Spinal cord (tissue), 10 donors: ENCODE measurements around the gene ADAMTSL2. TPM values are rescaled to one million over a fixed set of nuclear protein-coding genes. Genes with fewer than 3 reads are reported as not detected.

Experiments used
- DNase-seq, 6 donors: peaks; one replicate each; pipeline versions ENCODE4 v3.0.0 to v3.0.0-alpha.2; 2013 to 2015; ENCODE audit warnings: low spot score in 6 of 6, low read depth in 4 of 6
- H3K27ac ChIP-seq: one replicate; pipeline ENCODE4 v1.5.1; 2013; ENCODE audit warnings: low read depth, low read length, control low read depth
- H3K27me3 ChIP-seq: one replicate; pipeline ENCODE4 v1.6.1; 2013; ENCODE audit warnings: low read length; ENCODE audit not compliant: control insufficient read depth, insufficient read depth
- H3K36me3 ChIP-seq: one replicate; pipeline ENCODE4 v1.6.1; 2013; ENCODE audit warnings: low read length; ENCODE audit not compliant: control insufficient read depth, insufficient read depth
- H3K4me1 ChIP-seq: one replicate; pipeline ENCODE4 v1.6.1; 2013; ENCODE audit warnings: low read length; ENCODE audit not compliant: control insufficient read depth, insufficient read depth
- H3K4me3 ChIP-seq: one replicate; pipeline ENCODE4 v1.5.1; 2013; ENCODE audit warnings: low read depth, low read length, control low read depth
- H3K9me3 ChIP-seq: one replicate; pipeline ENCODE4 v1.6.1; 2013; ENCODE audit warnings: low read length; ENCODE audit not compliant: control insufficient read depth, insufficient read depth
- WGBS: methylation state at CpG from one replicate; pipeline ENCODE4 v1.1.5; 2013; ENCODE audit warnings: missing lambda C conversion rate; ENCODE audit not compliant: insufficient coverage; 5-methylcytosine and 5-hydroxymethylcytosine counted together
- polyA plus RNA-seq, 2 donors: library from polyadenylated mRNA; unstranded; fragments of 120-200 nt; gene quantifications; one replicate each; pipeline ENCODE4 v1.2.1, GENCODE V29; 2013; ENCODE audit not compliant: insufficient read length in 2 of 2
- total RNA-seq, 2 donors: library from RNA; depleted of rRNA in 1 of 2; stranded (reverse); fragments of 120-200 nt in 1 of 2; fragments of >200 nt in 1 of 2; gene quantifications; one replicate each; pipeline versions ENCODE4 v1.2.3 to v1.2.4, GENCODE V29; 2013 to 2014
- donor health status: healthy.

ADAMTSL2 gene
- total and polyA plus RNA-seq, 4 donors: 3.7 to 9.0 (median 7.8) TPM

GRCh38 chr9:133532937-133533668, 1.4 kb upstream of the ADAMTSL2 start:
- DNase-seq: peak in 2 of 6 donors; percentile 59 to 63
- peaks cover 70% of the 10 kb centered on the region for H3K4me1 ChIP-seq
- 51% methylated on average over 20 of the region's 20 CpGs for WGBS
- peaks cover 7% of the 10 kb centered on the region for H3K27me3 ChIP-seq
- no peak overlapping the region for H3K27ac ChIP-seq
- no peaks in the 10 kb centered on the region for H3K9me3 ChIP-seq
- peaks cover 9% of the 10 kb centered on the region for H3K36me3 ChIP-seq
- no peak overlapping the region for H3K4me3 ChIP-seq

DNA sequence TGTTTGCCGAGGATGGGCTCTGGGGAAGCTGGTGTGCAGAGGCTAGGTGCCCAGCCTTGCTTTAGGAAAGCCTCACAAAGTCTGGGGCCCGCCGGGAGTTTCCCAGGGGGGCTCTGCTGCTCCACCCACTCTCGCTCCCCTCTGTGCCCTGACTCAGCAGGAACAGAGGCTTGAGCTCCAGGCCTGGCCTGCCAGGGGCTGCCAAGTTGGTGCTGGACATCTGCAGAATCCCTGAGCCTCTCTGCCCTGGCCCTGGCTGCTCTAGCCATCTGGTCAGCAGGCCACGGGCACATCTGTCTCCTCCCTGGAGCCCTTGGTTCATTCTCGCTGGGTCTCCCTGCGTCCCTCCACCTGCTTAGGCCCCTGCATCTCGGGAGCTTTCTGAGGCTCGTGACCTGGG, 647 bp upstream of the ADAMTSL2 start:
- Histone ChIP-seq H3K36me3 (peaks cover 9% of the 10 kb centered on the region), H3K27ac (no peak overlapping the region), H3K9me3 (no peaks in the 10 kb centered on the region), H3K4me3 (no peak overlapping the region), H3K4me1 (peaks cover 70% of the 10 kb centered on the region), H3K27me3 (peaks cover 6% of the 10 kb centered on the region)
- DNase-seq: peak in 1 of 6 donors; percentile 22
- WGBS: 40% methylated on average over 9 of the region's 9 CpGs

- DNase-seq: no peak
- Histone ChIP-seq H3K9me3 (no peaks in the 10 kb centered on the region), H3K4me3 (no peak overlapping the region), H3K4me1 (peaks cover 72% of the 10 kb centered on the region), H3K27ac (no peak overlapping the region), H3K36me3 (peaks cover 12% of the 10 kb centered on the region), H3K27me3 (peaks cover 10% of the 10 kb centered on the region)
- WGBS: 66% methylated on average over 8 of the region's 13 CpGs
Measured at GRCh38 chr9:133535306-133535877, 888 bp downstream of the ADAMTSL2 start.

DNA sequence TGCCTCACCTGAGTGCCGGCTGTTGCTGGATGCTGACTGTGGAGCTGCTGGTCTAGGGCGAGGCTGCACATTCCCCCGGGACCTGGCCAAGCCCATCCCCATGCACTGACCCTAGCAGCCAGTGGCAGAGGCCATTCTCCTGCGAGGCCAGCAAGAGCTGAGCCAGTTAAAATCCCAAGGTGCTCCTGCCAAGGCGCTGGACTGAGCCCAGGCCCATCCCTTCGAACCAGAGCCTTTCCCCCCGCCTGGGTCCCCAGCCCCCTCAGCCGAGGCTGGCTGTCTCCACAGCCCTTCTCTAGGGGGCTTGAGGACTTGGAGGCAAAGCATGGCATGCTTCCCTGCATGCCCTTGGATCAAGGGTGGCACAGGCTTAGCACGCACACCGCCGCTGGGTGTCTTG, 1.6 kb downstream of the ADAMTSL2 start:
- 84% methylated on average over 11 of the region's 11 CpGs for WGBS
- Histone ChIP-seq H3K27ac (no peak overlapping the region), H3K4me3 (no peak overlapping the region), H3K9me3 (no peaks in the 10 kb centered on the region), H3K4me1 (peaks cover 77% of the 10 kb centered on the region), H3K36me3 (peaks cover 18% of the 10 kb centered on the region), H3K27me3 (peaks cover 10% of the 10 kb centered on the region)
- DNase-seq: no peak

- peaks cover 19% of the 10 kb centered on the region for H3K36me3 ChIP-seq
- WGBS: 82% methylated on average over 9 of the region's 9 CpGs
- H3K27ac ChIP-seq: no peak overlapping the region
- H3K9me3 ChIP-seq: no peaks in the 10 kb centered on the region
- H3K4me1 ChIP-seq: peaks cover 77% of the 10 kb centered on the region
- peaks cover 10% of the 10 kb centered on the region for H3K27me3 ChIP-seq
- H3K4me3 ChIP-seq: no peak overlapping the region
- no peak for DNase-seq
Measured at GRCh38 chr9:133536536-133536935, 2.0 kb downstream of the ADAMTSL2 start.

- Histone ChIP-seq H3K4me3 (no peak overlapping the region), H3K36me3 (peaks cover 21% of the 10 kb centered on the region), H3K4me1 (peaks cover 75% of the 10 kb centered on the region), H3K27me3 (peaks cover 10% of the 10 kb centered on the region), H3K9me3 (no peaks in the 10 kb centered on the region), H3K27ac (no peak overlapping the region)
- DNase-seq: no peak
- 90% methylated on average over 12 of the region's 16 CpGs for WGBS
Measured at GRCh38 chr9:133537257-133537656, 2.8 kb downstream of the ADAMTSL2 start.

DNA sequence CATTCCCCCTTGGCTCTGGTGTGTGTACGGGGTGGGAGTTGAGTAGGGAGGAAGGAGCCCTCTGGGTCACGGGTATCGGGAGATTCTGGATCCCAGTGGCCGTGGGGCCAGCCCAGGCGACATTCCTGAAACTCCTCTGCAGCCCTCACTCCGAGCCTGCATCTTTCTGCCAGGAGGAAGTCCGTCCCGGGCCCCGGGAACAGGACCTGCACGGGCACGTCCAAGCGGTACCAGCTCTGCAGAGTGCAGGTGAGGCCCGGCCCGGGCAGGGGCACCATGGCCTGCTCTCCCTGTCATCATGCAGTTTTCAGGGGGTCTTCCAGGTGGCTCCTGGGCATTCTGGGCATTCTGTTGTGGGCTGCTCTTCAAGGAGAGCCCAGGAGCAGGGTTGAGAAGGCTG, 3.7 kb downstream of the ADAMTSL2 start:
- Histone ChIP-seq H3K4me1 (peaks cover 65% of the 10 kb centered on the region), H3K9me3 (no peaks in the 10 kb centered on the region), H3K36me3 (peaks cover 21% of the 10 kb centered on the region), H3K27me3 (peaks cover 10% of the 10 kb centered on the region), H3K4me3 (no peak overlapping the region), H3K27ac (no peak overlapping the region)
- 95% methylated on average over 14 of the region's 14 CpGs for WGBS
- no peak for DNase-seq

DNA sequence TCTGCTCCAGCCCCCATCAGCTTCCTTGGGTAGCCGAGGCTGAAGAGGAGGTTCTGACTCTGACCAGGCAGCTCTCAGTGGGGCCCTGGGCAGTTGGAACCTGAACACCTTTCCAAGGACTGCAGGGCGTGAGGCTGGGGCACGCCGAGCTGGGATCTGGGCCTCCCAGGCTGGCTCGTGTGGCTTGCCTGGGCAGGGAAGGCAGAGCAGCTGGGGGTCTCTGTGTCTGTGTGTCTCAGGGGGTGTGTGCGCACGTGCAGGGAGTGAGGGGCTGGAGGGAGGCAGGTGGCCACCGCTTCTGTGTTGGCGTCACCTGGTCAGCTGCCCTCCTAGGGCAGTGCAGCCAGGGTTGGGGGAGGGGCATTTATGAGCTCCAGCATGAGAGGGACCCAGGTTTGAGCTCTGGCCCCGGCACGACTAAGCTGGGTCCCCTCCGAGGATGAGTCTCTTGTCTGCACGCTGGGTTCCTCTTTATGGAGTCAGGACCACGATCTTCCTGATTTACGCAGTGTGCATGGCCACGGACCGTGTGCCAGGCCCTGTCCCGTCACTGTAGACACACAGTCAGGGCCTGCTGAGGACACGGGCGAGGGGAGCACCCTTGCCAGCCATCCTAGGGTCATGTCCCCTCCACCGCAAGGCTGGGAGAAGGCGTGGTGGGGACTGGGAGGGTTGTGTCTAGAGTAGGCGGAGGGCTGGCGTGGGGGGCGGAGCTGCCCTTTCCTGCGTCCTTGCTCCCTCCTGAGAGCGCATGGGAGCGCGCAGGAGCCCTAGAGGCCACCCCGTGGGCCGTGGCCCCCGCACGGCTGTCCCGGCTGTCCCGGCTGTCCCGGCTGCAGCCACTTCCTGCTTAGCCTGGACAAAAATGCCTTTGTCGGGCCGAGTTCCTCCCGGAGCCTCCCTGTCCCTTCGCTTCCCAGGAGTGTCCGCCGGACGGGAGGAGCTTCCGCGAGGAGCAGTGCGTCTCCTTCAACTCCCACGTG, 4.6 kb downstream of the ADAMTSL2 start:
- Histone ChIP-seq H3K4me1 (peaks cover 56% of the 10 kb centered on the region), H3K27me3 (peaks cover 10% of the 10 kb centered on the region), H3K9me3 (no peaks in the 10 kb centered on the region), H3K4me3 (no peak overlapping the region), H3K36me3 (peaks cover 21% of the 10 kb centered on the region), H3K27ac (no peak overlapping the region)
- no peak for DNase-seq
- 41% methylated on average over 45 of the region's 47 CpGs for WGBS

- peaks cover 51% of the 10 kb centered on the region for H3K4me1 ChIP-seq
- WGBS: 79% methylated on average over 22 of the region's 22 CpGs
- DNase-seq: no peak
- peaks cover 23% of the 10 kb centered on the region for H3K36me3 ChIP-seq
- H3K9me3 ChIP-seq: no peaks in the 10 kb centered on the region
- H3K27ac ChIP-seq: no peak overlapping the region
- H3K27me3 ChIP-seq: peaks cover 6% of the 10 kb centered on the region
- no peak overlapping the region for H3K4me3 ChIP-seq
Measured at GRCh38 chr9:133539991-133540697, 5.6 kb downstream of the ADAMTSL2 start.
